ENCODE results near the gene TBC1D22A. TPM values are rescaled to one million over a fixed set of nuclear protein-coding genes. Genes with fewer than 3 reads are reported as not detected.

TBC1D22A gene
- total and polyA plus RNA-seq, 9 donors, result 12.5 to 25.6 (median 18.5) TPM

DNA sequence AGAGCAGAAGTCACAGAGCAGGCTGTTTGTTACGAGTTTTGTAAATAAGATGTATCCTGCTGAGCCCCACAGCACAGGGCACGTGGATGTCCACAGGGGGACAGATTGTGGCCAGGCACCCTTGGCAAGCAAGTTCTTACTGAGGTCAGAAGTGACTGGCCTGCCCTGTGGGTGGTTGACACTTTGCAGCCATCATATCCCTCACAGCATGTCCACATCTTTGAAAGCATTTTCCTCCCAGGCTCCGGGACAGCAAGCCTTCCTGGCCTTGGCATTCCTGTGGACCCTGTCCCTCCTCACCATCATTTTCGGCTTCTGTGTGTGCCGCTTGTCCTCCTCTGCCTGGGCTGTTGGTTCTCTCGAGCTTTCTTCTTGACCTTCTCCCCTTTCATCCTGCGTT lies 189.5 kb downstream of the TBC1D22A start:
- intact Hi-C loops (cut with DNase I), result no loop called here
- no peak overlapping the region for H3K27ac ChIP-seq
- H3K4me1 ChIP-seq (ENCODE audit: insufficient read depth), result peaks cover 3% of the 10 kb centered on the region
- no peaks in the 10 kb centered on the region for H3K9me3 ChIP-seq
- H3K4me3 ChIP-seq, result no peak overlapping the region
- no peak for DNase-seq
- WGBS, 3 donors, result 80 to 91% (median 82%) methylated on average over 7 of the region's 7 CpGs
- no peak for TF ChIP-seq EP300 (IDR thresholded peaks at IDR 0.05)
- TF ChIP-seq POLR2A (IDR thresholded peaks at IDR 0.05), result no peak
- TF ChIP-seq, protein P1, sequence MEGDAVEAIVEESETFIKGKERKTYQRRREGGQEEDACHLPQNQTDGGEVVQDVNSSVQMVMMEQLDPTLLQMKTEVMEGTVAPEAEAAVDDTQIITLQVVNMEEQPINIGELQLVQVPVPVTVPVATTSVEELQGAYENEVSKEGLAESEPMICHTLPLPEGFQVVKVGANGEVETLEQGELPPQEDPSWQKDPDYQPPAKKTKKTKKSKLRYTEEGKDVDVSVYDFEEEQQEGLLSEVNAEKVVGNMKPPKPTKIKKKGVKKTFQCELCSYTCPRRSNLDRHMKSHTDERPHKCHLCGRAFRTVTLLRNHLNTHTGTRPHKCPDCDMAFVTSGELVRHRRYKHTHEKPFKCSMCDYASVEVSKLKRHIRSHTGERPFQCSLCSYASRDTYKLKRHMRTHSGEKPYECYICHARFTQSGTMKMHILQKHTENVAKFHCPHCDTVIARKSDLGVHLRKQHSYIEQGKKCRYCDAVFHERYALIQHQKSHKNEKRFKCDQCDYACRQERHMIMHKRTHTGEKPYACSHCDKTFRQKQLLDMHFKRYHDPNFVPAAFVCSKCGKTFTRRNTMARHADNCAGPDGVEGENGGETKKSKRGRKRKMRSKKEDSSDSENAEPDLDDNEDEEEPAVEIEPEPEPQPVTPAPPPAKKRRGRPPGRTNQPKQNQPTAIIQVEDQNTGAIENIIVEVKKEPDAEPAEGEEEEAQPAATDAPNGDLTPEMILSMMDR (IDR thresholded peaks at IDR 0.05), result no peak
- no peaks in the 10 kb centered on the region for H3K27me3 ChIP-seq
- H3K36me3 ChIP-seq, result no peaks in the 10 kb centered on the region

DNA sequence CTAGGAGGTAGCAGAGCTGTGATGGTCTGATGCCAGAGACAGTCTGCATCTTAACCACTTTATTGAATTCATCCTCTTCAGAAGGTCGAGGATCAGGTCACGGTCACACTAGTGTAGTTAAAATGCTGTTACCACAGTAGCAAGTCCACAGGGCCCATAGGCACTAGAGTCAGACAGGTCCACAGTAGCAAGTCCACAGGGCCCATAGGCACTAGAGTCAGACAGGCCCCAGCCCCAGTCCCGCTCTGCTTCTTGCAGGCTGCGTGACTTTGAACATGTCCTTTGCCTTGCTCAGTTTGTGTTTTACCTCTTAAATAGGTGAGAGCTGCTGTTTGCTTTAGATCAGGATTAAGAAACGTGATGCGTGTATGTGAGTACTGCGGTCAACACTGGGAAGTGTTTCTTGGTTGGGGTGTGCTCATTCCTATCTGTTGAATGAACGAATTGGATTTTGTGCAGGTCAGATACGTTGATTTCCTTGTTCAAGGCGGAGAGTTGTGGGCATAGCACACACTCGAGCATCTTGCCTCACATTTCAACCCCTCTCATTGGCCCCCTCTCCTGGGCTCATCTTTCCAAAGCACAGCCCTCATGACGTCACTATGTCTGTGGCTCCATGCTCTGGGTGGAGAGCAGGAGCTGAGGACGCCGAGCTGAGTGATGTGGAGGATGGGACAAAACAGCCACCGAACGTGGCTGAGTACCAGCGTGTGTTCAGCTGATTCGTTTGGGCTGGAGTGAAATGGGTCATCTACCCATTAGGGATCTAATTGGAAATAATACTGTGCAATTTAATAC lies 191.7 kb downstream of the TBC1D22A start:
- no peak for DNase-seq
- H3K27ac ChIP-seq, result no peak overlapping the region
- no peaks in the 10 kb centered on the region for H3K27me3 ChIP-seq
- intact Hi-C loops (cut with DNase I), result no loop called here
- no peaks in the 10 kb centered on the region for H3K4me1 ChIP-seq (ENCODE audit: insufficient read depth)
- TF ChIP-seq, protein P1 (IDR thresholded peaks at IDR 0.05), result no peak
- TF ChIP-seq POLR2A (IDR thresholded peaks at IDR 0.05), result no peak
- no peak for TF ChIP-seq EP300 (IDR thresholded peaks at IDR 0.05)
- WGBS, 3 donors, result 91 to 93% (median 91%) methylated on average over 18 of the region's 18 CpGs
- H3K4me3 ChIP-seq, result no peak overlapping the region
- H3K36me3 ChIP-seq, result no peaks in the 10 kb centered on the region
- H3K9me3 ChIP-seq, result no peaks in the 10 kb centered on the region

DNA sequence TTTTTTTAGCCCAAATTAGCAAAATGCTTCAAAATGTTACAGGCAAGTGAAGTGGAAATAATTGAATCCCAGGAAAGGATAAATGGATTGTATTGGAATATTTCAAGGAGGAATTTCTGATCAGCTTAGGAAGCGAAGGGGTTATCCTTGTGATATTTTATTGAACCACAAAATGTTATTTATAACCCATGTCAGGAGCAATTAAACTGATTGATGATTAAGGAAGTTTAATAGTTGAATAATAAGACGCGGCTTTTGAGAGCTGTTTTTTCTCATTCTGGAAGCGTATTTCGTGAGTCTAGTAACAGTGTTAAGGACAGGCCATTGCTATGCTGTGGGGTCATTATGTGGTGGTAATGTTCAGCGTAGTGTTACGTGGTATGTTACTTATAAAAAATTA lies 192.3 kb downstream of the TBC1D22A start:
- no peak for TF ChIP-seq POLR2A (IDR thresholded peaks at IDR 0.05)
- TF ChIP-seq EP300 (IDR thresholded peaks at IDR 0.05), result no peak
- TF ChIP-seq, protein P1 (IDR thresholded peaks at IDR 0.05), result no peak
- Histone ChIP-seq H3K27ac (no peak overlapping the region), H3K27me3 (no peaks in the 10 kb centered on the region), H3K4me3 (no peak overlapping the region), H3K4me1 (ENCODE audit: insufficient read depth) (no peaks in the 10 kb centered on the region), H3K36me3 (no peaks in the 10 kb centered on the region), H3K9me3 (no peaks in the 10 kb centered on the region)
- intact Hi-C loops (cut with DNase I), result no loop called here
- 94 to 98% (median 95%) methylated on average over 7 of the region's 7 CpGs for whole genome bisulfite sequencing, 3 donors
- DNase-seq, result no peak

DNA sequence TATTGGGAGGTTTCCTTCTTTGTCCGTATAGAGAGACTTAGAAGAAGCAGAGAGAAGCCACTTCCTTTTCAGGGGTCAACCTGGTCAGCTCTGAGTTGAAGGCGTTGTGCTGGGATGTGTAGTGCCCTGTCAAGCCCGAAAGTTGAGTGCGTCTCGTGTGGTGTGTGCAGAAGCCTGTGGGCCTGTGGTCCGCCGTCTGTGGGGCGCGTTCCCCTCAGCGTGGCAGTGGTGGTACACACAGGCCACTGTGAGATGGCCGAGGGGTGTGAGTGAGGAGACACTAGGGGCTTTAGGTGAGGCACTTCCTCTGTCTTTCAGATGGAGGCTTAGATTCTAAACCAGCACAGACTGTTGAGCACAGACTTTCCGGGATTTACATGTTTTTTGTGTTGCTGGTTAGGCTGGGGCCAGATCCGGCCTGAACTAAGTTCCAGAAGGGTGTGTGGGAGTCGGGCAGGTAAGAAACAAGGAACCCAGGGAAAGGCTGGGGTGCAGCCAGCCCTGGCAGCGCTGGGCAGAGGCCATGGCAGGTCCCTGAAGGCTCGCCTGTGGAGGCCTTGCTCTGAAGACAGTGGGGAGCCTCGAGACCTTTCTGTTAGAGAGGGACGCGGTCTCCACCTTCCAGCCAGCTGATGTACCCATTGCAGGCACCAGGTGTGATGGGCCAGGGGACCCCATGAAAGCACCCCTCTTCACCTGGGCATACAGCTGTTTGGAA lies 194.2 kb downstream of the TBC1D22A start:
- Histone ChIP-seq H3K27me3 (no peaks in the 10 kb centered on the region), H3K36me3 (no peaks in the 10 kb centered on the region), H3K4me3 (no peak overlapping the region), H3K9me3 (no peaks in the 10 kb centered on the region), H3K27ac (no peak overlapping the region), H3K4me1 (ENCODE audit: insufficient read depth) (no peaks in the 10 kb centered on the region)
- intact Hi-C loops (cut with DNase I), result no loop called here
- DNase-seq, result no peak
- no peak for TF ChIP-seq POLR2A (IDR thresholded peaks at IDR 0.05)
- TF ChIP-seq, protein P1 (IDR thresholded peaks at IDR 0.05), result no peak
- TF ChIP-seq EP300 (IDR thresholded peaks at IDR 0.05), result no peak
- WGBS, 3 donors, result 94 to 97% (median 95%) methylated on average over 19 of the region's 19 CpGs

Measured in ovary (tissue), 9 donors.